Measurements from ENCODE around the gene EBLN1. TPM values are rescaled to one million over a fixed set of nuclear protein-coding genes. Genes with fewer than 3 reads are reported as not detected.

EBLN1 gene
- total and polyA plus RNA-seq, 9 donors = not detected

GRCh38 chr10:22245567-22245966 is 27.8 kb upstream of the EBLN1 start:
- TF ChIP-seq CTCF (IDR thresholded peaks at IDR 0.05) (no peak), POLR2A (IDR thresholded peaks at IDR 0.05) (no peak), EP300 (IDR thresholded peaks at IDR 0.05) (no peak)
- H3K27ac ChIP-seq = no peak overlapping the region
- intact Hi-C loops (cut with DNase I) = no loop called here
- H3K36me3 ChIP-seq = no peaks in the 10 kb centered on the region
- no peak for DNase-seq
- peaks cover 2% of the 10 kb centered on the region for H3K4me1 ChIP-seq (ENCODE audit: insufficient read depth)
- H3K27me3 ChIP-seq = no peaks in the 10 kb centered on the region
- H3K9me3 ChIP-seq = no peaks in the 10 kb centered on the region
- H3K4me3 ChIP-seq = no peak overlapping the region
- 20 to 23% (median 22%) methylated on average over 2 of the region's 2 CpGs for WGBS, 3 donors

- intact Hi-C loops (cut with DNase I) = no loop called here
- Histone ChIP-seq H3K9me3 (no peaks in the 10 kb centered on the region), H3K36me3 (no peaks in the 10 kb centered on the region), H3K4me1 (ENCODE audit: insufficient read depth) (peaks cover 2% of the 10 kb centered on the region), H3K27me3 (no peaks in the 10 kb centered on the region), H3K27ac (no peak overlapping the region), H3K4me3 (no peak overlapping the region)
- TF ChIP-seq CTCF (IDR thresholded peaks at IDR 0.05) (no peak), POLR2A (IDR thresholded peaks at IDR 0.05) (no peak)
- DNase-seq = no peak
- WGBS, 3 donors = 86 to 92% (median 89%) methylated on average over 3 of the region's 3 CpGs
Observed at GRCh38 chr10:22244855-22245254, 27.0 kb upstream of the EBLN1 start.

- no peaks in the 10 kb centered on the region for H3K9me3 ChIP-seq
- intact Hi-C loops (cut with DNase I) = no loop called here
- no peaks in the 10 kb centered on the region for H3K36me3 ChIP-seq
- peaks cover 2% of the 10 kb centered on the region for H3K4me1 ChIP-seq (ENCODE audit: insufficient read depth)
- TF ChIP-seq POLR2A (IDR thresholded peaks at IDR 0.05) (no peak), EP300 (IDR thresholded peaks at IDR 0.05) (no peak), CTCF (IDR thresholded peaks at IDR 0.05) (no peak)
- H3K4me3 ChIP-seq = no peak overlapping the region
- no peaks in the 10 kb centered on the region for H3K27me3 ChIP-seq
- DNase-seq = no peak
- no peak overlapping the region for H3K27ac ChIP-seq
- WGBS, 3 donors = 71 to 78% (median 75%) methylated on average over 4 of the region's 4 CpGs
Observed at GRCh38 chr10:22244001-22244400, 26.2 kb upstream of the EBLN1 start.

- WGBS, 3 donors = 66 to 86% (median 74%) methylated on average over 4 of the region's 4 CpGs
- Histone ChIP-seq H3K4me3 (no peak overlapping the region), H3K27me3 (no peaks in the 10 kb centered on the region), H3K9me3 (no peaks in the 10 kb centered on the region), H3K27ac (no peak overlapping the region), H3K4me1 (ENCODE audit: insufficient read depth) (peaks cover 2% of the 10 kb centered on the region), H3K36me3 (no peaks in the 10 kb centered on the region)
- TF ChIP-seq POLR2A (IDR thresholded peaks at IDR 0.05) = no peak
- no peak for TF ChIP-seq CTCF (IDR thresholded peaks at IDR 0.05)
- TF ChIP-seq EP300 (IDR thresholded peaks at IDR 0.05) = no peak
- intact Hi-C loops (cut with DNase I) = no loop called here
- no peak for DNase-seq
Observed at GRCh38 chr10:22243321-22243720, 25.5 kb upstream of the EBLN1 start.

Measured in ovary (tissue), 9 donors.